Transverse colon (tissue), 4 donors: ENCODE measurements around the gene APOBR. TPM values are rescaled to one million over a fixed set of nuclear protein-coding genes. Genes with fewer than 3 reads are reported as not detected.
A peak's percentile ranks its signal among the peaks of the same experiment; 100 is the strongest.
"Not testable (repeated sequence)": the region's sequence is repeated elsewhere in the genome, so short reads cannot be mapped to it uniquely, and the experiment has no call there.

Source experiments
- DNase-seq: peaks from one replicate; pipeline ENCODE4 v3.0.0-alpha.2; 2019
- H3K27ac ChIP-seq, 4 donors: fragments of 200-600 bp; sonication (generic); 2 replicates each; pipeline ENCODE4 v1.5.1; 2016 to 2018; ENCODE audit warnings: inconsistent platforms in 4 of 4
- H3K27me3 ChIP-seq: fragments of 200-600 bp; sonication (generic); 2 replicates; pipeline ENCODE4 v1.5.1; 2017; ENCODE audit warnings: inconsistent platforms
- H3K36me3 ChIP-seq, 4 donors: fragments of 200-600 bp; sonication (generic); 2 replicates each; pipeline ENCODE4 v1.5.1; 2017 to 2019; ENCODE audit warnings: inconsistent platforms in 4 of 4
- H3K4me1 ChIP-seq, 4 donors: fragments of 200-600 bp; sonication (generic); 2 replicates each; pipeline ENCODE4 v1.5.1; 2017 to 2020; ENCODE audit warnings: inconsistent platforms in 4 of 4
- H3K4me3 ChIP-seq, 4 donors: fragments of 200-600 bp; sonication (generic); 1 replicate in 1 of 4; 2 replicates in 3 of 4; pipeline versions ENCODE4 v1.5.1 to v1.6.1; 2017 to 2019; ENCODE audit warnings: inconsistent platforms in 4 of 4
- H3K9me3 ChIP-seq, 2 donors: fragments of 200-600 bp; sonication (generic); 2 replicates each; pipeline ENCODE4 v1.5.1; 2017 to 2019; ENCODE audit warnings: inconsistent platforms in 2 of 2
- CTCF ChIP-seq, 5 experiments: fragments of 200-600 bp in 3 of 5; fragments of 450-650 bp in 2 of 5; sonication (generic) in 3 of 5; IDR thresholded peaks; 1 replicate in 2 of 5; 2 replicates in 3 of 5; pipeline ENCODE4 v1.5.1; 2016 to 2017; ENCODE audit warnings: antibody characterized with exemption in 5 of 5, inconsistent platforms in 3 of 5, mild to moderate bottlenecking in 2 of 5, moderate library complexity in 1 of 5
- EP300 ChIP-seq: sonication (generic); formaldehyde crosslinking; IDR thresholded peaks from one replicate; pipeline ENCODE4 v1.6.1; 2017; ENCODE audit warnings: antibody characterized with exemption, low read depth
- POLR2A ChIP-seq: fragments of 450-650 bp; IDR thresholded peaks from one replicate; pipeline ENCODE4 v1.6.1; 2016; ENCODE audit warnings: antibody characterized with exemption, mild to moderate bottlenecking, moderate library complexity
- POLR2AphosphoS5 ChIP-seq, 3 donors: sonication (generic); formaldehyde crosslinking; IDR thresholded peaks; one replicate each; pipeline ENCODE4 v1.6.1; 2016; ENCODE audit warnings: antibody characterized with exemption in 3 of 3
- WGBS, 2 donors: methylation state at CpG; one replicate each; pipeline ENCODE4 v1.1.5; 2018; ENCODE audit warnings: low coverage in 1 of 2; 5-methylcytosine and 5-hydroxymethylcytosine counted together
- in situ Hi-C, 4 donors: fragments of 200-750 bp; cut with MboI; loops; one replicate each; pipeline versions ENCODE4 v1.15.0 to v1.15.1; 2017; ENCODE audit warnings: low sequenced_read_pairs in 3 of 4, low pct_ligation_motif_present in 1 of 4, low pct_unique_long_range_greater_than_20kb in 1 of 4
- intact Hi-C: fragments of 100-400 bp; cut with DNase I; formaldehyde crosslinking; loops from one replicate; pipeline ENCODE4 v1.15.1; 2023; ENCODE audit warnings: low total_unique reads
- total RNA-seq, 4 donors: library from RNA; depleted of rRNA; stranded (reverse); fragments of >200 nt; gene quantifications; one replicate each; pipeline ENCODE4 v1.1.0, GENCODE V29; 2016

The APOBR gene
- total RNA-seq, 4 donors from 2014 or later = 60.0 to 96.9 (median 61.7) TPM

DNA sequence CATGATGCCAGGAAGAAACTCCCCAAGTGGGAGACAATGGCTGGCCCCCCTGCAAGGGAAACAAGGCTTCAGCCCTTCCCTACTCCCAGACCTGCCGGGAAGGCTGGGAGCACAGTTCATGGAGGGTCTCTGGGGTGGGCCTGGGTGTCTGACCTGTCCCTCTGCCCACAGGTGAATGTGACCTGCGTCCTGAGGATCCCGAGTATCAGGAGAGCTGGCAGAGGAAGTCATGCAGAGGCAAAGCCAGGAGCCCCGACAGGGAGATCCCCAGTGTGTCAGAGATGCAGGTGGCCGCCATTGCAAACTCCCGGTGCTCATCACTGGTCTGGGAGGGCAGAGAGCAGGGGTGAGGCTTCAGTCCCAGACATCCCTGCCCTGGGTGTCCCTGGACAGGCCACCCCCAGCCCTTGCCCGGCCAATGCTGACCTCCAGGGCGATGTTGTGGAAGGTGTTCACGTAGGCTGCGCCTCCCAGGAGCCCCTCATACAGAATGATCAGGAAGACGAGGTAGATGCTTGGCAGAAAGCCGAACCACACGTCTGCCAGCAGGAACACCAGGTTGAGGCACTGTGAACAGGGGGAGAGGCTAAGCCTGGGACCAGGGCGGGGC is 17.0 kb upstream of the APOBR start:
- no peak for DNase-seq
- no peak overlapping the region for H3K27ac ChIP-seq
- 95% methylated on average over 13 of the region's 14 CpGs; no CpG with 5 or more reads in 1 of the 2 donors for WGBS, 2 donors
- H3K36me3 ChIP-seq = peaks cover 0 to 57% (median 15%) of the 10 kb centered on the region in 4 donors
- intact Hi-C loops = no loop called here
- in situ Hi-C loops = no loop called here
- no peaks in the 10 kb centered on the region for H3K27me3 ChIP-seq
- TF ChIP-seq POLR2AphosphoS5 (IDR thresholded peaks at IDR 0.05) (no peak), POLR2A (no peak), CTCF (IDR thresholded peaks at IDR 0.05) (no peak), EP300 (no peak)
- no peak overlapping the region for H3K4me3 ChIP-seq
- peaks cover 6 to 23% (median 17%) of the 10 kb centered on the region in 4 donors for H3K4me1 ChIP-seq
- no peaks in the 10 kb centered on the region for H3K9me3 ChIP-seq

GRCh38 chr16:28478506-28479180 is 15.8 kb upstream of the APOBR start:
- H3K9me3 ChIP-seq = no peaks in the 10 kb centered on the region
- H3K36me3 ChIP-seq = peaks cover 0 to 60% (median 21%) of the 10 kb centered on the region in 4 donors
- no peaks in the 10 kb centered on the region for H3K27me3 ChIP-seq
- no peak for DNase-seq
- TF ChIP-seq POLR2AphosphoS5 (IDR thresholded peaks at IDR 0.05) (no peak), EP300 (no peak), CTCF (IDR thresholded peaks at IDR 0.05) (no peak), POLR2A (no peak)
- H3K4me3 ChIP-seq = no peak overlapping the region
- H3K4me1 ChIP-seq = peaks cover 6 to 33% (median 17%) of the 10 kb centered on the region in 4 donors
- intact Hi-C loops = no loop called here
- in situ Hi-C loops = no loop called here
- WGBS, 2 donors = 82 to 90% methylated on average over 2 to 16 of the region's 16 CpGs
- peak overlapping the region in 1 of 4 donors; percentile 85 for H3K27ac ChIP-seq

DNA sequence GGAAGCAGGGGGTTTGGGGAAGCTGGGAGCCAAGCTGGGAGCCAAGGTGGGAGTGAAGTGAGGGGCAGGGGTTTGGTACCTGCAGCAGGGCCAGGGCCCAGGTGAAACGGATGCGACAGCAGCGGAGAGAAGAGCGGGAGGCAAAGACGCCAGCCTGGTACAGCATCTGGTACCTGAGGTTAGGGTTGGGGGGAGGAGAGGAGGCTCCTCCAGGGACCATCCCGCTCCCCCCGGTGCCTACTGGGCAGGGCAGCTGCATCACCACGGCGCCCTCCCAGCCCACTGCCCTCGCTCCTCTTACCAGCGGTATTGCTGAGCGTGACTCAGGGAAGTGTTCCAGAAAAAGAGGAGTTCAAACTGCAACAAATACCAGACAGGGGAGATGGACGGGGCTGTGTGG is 12.4 kb upstream of the APOBR start:
- no peaks in the 10 kb centered on the region for H3K27me3 ChIP-seq
- TF ChIP-seq CTCF (IDR thresholded peaks at IDR 0.05) = no peak
- TF ChIP-seq POLR2A = no peak
- TF ChIP-seq POLR2AphosphoS5 (IDR thresholded peaks at IDR 0.05) = no peak
- TF ChIP-seq EP300 = no peak
- intact Hi-C loops (no loop called here), in situ Hi-C loops (loop anchor here in 1 of 4 donors (10.0 kb wide), 1 partner anchor 63 kb away; no protein-coding TSS in a partner anchor)
- no peaks in the 10 kb centered on the region for H3K9me3 ChIP-seq
- 60 to 90% methylated on average over 1 to 13 of the region's 13 CpGs for WGBS, 2 donors
- peak overlapping the region; percentile 82 to 88 (median 84) for H3K27ac ChIP-seq
- no peak for DNase-seq
- peaks cover 6 to 40% (median 17%) of the 10 kb centered on the region in 4 donors for H3K4me1 ChIP-seq
- H3K4me3 ChIP-seq = no peak overlapping the region
- H3K36me3 ChIP-seq = peaks cover 0 to 55% (median 15%) of the 10 kb centered on the region in 4 donors

DNA sequence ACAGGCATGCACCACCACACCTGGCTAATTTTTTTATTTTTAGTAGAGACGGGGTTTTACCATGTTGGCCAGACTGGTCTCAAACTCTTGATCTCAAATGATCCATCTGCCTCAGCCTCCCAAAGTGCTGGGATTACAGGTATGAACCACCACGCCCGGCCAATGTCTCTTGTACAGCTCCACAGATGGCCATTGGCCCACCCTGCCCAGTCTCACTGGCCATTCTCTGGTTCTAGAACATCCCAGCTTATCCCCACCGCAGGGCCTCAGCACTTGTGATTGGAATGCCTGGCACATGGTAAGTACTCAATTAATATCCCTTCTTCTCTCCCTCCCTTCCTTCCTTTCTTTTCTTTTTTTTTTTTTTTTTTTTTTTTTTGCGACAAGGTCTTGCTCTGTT is 11.1 kb upstream of the APOBR start:
- DNase-seq, H3K9me3 ChIP-seq, H3K27me3 ChIP-seq, H3K4me3 ChIP-seq, intact Hi-C loops: not testable (repeated sequence)
- Histone ChIP-seq H3K4me1 (peaks cover 6 to 41% (median 17%) of the 10 kb centered on the region in 4 donors), H3K27ac (peak overlapping the region in 2 of 4 donors; percentile 82 to 88), H3K36me3 (peaks cover 0 to 46% (median 15%) of the 10 kb centered on the region in 4 donors)
- in situ Hi-C loops = loop anchor here in 1 of 4 donors (10.0 kb wide), 1 partner anchor 61 kb away; no protein-coding TSS in a partner anchor
- WGBS, 2 donors = 91% methylated on average over 5 of the region's 5 CpGs; no CpG with 5 or more reads in 1 of the 2 donors
